GM18868 (cell line): ENCODE results near the gene NUMB.

Experiments
- ATAC-seq: cut with Tn5 transposase; IDR thresholded peaks from one replicate; pipeline ENCODE4 v1.9.1; 2021; ENCODE audit warnings: mild to moderate bottlenecking, moderate library complexity; ENCODE audit not compliant: unreplicated experiment

The NUMB gene

DNA sequence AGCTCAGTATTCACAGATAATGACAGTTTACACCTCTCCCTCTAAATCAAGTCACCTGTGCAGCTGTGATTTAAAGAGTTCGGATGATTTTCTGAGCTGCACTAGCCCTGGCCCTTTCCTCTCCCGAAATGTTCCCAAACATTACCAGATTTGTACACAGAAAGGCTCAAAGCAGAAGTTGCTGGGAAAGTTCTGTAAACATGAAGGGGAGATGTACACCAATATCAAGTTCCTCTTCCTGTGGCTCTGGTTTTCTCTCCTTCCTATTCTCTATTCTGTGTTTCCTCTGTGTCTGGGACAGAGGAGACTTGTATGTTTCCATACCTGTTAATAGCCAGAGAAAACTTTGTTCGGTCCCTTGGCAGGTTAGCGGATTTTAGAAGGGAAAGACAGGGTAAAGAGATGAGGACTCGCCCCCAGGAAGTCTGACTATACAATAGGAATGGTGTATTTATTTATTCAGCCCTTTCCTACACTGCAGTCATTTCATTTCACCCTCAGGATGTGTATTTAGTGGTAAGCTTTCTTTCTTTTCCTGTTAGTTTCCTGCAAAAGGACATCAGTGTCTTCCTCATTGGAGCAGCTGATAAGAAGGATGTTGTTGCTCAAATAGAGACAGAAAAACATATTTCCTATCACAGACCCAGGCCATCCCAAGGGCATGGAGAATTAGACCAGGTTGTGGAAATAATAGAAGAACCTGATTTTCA, 7.6 kb upstream of the NUMB start:
- ATAC-seq: no peak

DNA sequence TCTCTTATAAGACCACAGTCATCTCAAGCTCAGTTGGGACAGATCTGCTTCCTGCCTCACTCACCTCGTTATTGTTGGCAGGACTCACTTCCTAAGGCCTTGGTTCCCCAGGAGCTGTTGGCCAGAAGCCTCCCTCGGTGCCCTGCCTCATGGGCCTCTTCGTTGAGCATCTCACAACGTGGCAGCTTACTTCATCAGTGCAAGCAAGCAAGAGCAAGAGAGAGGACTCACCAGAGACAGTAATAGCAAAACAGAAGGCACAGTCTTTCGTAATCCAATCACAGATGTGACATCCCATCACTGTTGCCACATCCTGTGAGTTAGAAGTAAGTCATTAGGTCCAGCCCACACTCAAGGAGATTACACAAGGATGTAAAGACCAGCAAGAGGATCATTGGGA, 5.1 kb upstream of the NUMB start:
- no peak for ATAC-seq

DNA sequence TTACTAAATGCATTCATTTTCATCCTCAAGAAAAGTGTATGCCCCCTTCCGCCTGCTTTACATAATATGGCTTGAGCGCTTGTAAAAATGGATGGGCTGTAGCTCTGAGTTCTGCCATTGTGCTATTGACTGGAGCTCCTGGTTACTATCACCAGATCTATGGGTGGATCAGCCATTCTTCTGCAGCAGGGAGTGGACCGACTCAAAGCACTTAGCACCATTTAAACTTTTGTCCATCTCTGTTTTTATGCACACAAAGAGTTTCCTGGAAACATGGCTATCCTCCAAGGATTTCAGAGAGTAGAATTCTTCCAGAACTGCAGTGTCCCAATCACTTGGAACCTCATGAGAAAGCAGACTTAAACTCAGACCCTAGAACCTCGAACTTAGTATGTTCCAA, 4.5 kb upstream of the NUMB start:
- ATAC-seq: no peak

DNA sequence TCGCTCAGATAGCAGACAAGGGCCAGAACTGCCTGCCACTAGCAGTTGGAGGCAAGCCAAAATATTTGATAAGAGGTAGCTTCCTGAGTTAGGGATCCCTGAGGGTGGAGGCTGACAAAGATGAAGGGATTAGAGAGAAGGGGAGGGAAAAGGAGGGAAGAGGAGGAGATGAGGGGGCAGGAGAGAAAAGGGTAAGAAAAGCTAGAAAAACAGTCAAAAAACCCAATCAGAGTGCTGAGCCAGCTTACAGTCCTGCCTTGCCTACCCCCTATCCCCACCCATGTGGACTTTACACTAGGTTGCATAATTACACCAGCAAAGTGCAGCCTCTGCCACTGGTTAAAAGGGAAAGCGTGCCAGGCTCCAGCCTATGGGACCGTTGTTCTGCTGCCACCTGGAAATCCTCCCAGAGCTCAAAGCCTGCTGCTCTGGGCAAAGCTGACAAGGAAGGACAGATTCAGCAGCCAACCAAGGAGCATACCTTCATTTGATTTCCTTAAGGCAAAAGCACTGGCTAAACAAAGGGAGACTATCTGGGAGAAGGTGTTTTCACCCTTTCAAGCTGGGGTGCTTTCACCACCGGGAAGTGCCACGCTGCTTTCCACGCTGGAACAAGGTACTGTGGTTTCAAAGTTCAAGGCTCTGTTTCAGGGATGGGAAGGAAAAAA, 3.8 kb upstream of the NUMB start:
- ATAC-seq: no peak

DNA sequence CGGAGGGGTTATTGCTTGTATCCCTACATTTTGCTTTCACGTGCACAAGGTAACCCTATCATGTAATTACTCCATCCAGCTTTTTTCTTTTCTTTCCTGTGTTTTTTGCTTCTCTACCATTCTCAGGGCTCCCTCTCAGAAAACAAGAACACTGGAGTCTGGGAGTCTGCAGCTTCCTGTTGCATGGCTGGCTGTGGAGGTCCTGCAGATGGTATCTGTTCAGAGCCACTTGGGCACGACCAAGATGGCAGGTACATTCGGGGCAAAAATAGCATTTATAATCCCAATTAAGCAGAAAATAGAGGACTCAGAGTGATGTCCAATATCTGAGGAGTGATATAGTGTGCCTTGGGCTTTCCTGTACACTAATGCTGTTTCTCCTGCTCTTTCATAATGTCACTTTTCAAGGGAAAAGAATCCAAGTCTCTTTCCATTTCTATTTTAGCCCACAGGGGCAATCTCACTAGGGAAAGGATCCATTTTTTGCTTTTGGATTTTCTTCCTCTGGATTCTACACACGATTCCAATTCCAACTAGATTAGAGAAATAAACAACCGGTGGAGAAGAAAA, 3.2 kb upstream of the NUMB start:
- ATAC-seq: no peak

DNA sequence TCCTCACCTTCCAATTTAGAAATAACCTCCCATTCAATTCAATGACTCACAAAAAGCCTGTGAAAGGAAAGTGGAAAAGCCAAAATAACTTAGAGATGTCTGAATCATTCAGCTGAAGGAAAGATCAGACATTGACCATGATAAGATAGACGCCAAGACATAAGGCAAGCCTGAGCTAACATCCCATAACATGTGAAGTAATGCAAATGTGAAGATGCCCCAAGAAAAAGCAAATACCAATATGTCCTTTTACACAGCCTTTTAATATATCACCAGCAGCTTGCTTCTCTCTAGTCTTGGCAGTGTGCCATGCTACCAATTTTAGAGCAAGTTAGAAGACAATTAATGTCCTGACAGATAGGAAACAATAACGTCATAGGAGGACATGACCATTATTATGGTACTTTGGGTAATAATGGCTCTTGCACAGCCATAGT, 2.4 kb upstream of the NUMB start:
- no peak for ATAC-seq

DNA sequence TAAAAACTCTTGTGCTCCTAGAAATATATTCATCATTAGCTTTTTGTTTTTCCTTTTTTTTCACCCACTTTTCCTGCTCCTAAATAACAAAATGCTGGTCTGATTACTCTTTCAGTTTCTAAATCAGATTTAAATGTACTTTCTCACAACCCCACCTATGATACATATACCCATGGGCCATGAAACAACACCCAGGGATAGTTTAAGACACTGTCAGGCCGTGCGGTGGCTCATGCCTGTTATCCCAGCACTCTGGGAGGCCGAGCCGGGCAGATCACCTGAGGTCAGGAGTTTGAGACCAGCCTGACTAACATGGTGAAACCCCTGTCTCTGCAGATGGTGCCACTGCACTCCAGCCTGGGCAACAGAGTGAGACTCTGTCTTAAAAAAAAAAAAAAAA, 1.6 kb upstream of the NUMB start:
- ATAC-seq: no peak

DNA sequence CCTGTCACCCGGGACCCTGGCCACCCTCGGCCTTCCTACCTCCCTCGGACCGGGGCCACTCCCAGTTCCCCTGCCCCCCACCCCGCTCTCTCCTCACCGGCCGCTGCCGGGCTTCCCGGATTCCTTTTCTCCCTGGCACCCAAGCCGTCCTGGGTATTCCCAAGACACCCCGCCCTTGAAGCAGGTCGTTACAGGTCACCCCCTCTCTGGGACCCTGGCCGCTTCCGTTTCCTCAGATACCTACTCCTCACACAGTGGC, 493 bp downstream of the NUMB start:
- no peak for ATAC-seq

DNA sequence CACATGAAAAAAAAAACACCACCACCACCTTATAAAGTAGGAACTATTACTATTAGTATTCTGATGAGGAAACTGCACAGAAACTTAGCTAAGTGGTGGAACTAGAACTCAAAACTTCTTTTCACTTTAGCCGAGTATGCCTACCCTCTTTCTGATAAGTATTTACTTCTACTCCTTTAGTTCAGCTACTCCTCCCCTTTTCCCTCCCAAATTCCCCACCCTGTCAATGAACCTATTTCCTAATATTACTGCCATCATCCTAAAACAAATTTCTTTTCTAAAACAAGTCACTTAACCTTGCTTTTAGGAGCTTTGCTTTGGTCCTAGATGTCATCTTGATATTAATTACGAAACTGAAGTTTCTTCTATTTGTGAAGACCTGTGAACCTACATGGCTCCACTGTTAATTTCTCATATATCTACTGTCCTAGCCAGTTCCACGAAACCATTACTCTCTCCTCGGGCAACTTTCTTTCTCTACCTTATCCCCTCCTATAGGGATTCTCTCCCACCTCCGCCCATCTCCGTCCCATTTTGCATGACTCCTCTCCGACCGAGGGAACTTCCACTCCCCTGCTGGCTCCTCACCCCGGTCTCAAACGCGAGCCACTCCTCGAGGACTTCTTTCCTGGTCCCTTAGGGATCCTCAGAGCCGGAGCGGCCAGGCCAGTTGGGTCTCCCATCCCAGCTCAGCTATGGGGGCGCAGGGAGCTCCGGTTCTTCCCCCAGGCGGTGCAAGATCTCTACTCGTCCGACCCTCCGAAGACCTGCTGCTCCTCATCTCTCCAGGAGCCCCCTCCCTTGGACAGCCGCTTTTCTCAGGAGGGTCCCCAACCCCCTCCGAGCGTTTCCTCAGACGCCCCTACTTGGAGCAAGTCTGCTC, 1.1 kb downstream of the NUMB start:
- no peak for ATAC-seq

DNA sequence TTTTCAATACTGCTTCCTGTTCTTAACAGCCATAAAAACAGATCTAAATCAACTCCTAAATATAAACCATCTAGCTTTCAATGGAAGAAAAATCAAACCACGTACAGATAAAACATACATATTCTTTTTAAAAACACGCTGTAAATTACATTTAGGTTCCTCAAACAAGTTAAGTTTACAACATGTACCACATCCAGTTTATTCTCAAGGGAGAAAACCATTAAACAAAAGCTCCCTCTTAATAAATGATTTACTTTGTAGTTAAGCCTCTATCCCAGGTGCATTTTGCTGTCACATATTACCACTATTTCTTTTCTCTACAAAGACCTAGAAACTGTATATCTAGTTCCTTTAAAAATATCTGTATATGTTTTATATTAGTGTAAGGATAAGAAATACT, 3.1 kb downstream of the NUMB start:
- no peak for ATAC-seq

DNA sequence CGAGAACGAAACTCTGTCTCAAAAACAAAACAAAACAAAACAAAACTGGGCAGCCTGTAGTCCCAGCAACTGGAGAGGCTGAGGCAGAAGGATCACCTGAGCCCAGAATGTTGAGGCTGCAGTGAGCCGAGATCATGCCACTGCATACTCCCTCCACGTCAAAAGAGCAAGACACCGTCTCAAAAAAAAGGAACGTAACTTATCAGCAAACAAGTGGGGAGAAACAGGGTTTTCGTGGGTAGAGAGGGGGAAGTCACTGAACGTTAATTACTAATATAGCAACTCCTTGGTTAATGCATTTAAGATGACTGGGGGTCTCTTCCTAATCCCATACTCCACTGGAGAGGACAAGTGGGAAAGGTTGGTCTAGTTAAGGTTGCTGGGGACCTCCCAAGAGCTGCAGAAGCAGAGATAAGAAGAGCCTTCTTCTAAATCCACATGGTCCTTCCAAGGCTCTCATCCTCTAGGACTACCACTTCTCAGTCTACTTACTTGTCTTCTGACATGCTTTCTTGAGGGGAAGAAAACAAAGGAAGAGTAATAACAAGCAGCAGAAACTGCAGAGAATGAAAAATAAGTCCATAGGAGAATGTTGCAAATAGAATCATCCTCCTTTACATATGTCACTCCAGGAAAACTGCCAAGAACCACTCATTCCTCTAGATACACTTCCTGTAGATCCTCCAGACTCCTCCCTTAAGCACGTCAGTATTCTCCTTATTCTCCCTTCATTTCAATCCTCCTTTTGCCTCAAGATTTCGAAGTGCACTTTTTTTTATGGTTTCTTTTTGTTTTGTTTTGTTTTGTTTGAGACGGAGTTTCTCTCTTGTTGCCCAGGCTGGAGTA, 5.8 kb downstream of the NUMB start:
- ATAC-seq: no peak

DNA sequence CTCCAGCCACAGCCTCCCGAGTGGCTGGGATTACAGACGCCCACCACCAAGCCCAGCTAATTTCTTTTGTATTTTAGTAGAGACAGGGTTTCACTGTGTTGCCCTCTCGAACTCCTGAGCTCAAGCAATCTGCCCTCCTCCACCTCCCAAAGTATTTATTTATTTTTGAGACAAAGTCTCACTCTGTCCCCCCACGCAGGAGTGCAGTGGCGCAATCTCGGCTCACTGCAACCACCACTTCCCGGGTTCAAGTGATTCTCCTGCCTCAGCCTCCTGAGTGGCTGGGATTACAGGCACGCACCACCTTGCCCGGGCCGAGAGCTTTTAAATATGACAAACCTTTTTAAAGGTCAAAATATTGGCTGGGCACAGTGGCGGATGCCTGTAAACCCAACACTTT, 14.6 kb downstream of the NUMB start:
- no peak for ATAC-seq

DNA sequence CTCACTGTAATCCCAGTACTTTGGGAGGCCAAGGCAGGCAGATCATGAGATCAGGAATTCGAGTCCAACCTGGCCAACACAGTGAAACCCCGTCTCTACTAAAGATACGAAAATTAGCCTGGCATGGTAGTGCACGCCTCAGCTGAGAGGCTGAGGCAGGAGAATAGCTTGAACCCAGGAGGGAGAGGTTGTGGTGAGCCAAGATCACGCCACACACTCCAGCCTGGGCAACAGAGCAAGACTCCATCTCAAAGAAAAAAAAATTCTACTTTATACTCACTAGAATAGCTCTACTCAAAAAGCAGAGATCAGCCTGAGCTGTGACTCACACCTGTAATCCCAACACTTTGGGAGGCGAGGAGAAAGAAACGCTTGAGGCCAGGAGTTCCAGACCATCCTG, 17.1 kb downstream of the NUMB start:
- ATAC-seq: no peak

DNA sequence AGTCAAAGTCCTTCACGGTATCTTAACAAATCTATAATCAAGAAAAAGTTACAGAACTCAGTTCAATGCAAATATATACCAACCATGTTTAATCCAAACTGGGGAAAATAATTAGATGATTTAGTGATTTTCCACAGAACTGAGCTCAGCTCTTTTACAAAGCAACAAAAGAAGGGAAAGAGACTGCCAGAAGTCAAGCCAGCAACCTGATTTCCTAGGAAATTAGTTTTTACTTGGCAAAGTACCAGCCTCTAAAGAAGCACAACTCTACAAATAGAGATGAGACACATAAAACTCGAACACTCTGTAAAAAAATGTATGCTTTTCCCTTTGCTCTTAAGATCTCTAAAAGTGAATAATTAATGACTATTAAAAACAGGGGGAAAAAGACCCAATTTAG, 19.4 kb downstream of the NUMB start:
- ATAC-seq: no peak

DNA sequence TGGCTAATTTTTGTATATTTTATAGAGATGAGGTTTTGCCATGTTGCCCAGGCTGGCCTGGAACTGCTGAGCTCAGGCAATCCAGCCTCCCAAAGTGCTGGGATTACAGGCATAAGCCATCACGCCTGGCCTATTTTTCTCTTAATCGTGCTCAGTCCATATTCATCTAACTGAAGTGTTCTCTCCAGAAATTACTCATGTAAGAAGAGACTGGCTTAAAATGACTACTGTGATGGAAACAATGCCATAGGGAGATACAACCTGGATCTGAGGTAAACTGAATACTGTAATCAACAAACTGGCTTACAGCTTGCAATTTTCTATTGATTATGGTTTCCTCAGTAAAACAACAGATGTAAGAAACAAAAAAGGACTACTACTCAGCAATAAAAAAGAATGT, 21.1 kb downstream of the NUMB start:
- no peak for ATAC-seq

DNA sequence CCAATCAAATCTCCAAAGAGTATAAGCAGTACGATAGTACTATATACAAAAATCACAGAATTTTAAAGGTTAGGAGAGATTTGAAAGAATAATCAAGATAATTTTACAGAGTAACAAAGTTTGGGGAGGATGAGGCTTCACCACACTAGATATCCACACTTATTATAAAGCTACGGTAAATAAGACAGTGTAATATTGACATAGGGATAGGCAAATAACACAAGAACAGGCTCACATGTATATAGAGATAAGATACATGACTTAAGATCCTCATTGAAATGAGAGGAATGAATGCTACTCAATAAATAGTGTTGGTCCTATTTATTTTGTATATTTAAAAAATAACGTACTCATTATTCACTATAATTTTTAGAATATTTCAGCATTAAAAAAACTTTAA, 26.2 kb downstream of the NUMB start:
- no peak for ATAC-seq

DNA sequence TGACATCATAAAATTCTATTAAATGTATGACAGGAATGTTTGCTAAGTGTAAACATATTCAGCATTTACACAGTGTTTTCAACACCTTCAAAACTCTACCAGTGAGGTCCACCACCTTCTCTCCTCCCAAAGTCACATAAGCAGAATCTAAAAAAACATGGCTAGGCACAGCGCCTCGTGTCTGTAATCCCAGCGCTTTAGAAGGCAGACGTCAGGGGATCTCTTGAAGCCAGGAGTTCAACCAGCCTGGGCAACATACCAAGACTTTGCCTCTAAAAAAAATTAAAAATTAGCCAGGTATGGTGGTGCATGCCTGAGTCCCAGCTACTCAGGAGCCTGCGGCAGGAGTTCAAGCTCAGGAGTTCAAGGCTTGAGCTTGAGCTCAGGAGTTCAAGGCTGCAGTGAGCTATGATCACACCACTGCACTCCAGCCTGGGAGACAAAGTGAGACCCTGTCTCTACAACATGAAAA, 30.0 kb downstream of the NUMB start:
- ATAC-seq: no peak

DNA sequence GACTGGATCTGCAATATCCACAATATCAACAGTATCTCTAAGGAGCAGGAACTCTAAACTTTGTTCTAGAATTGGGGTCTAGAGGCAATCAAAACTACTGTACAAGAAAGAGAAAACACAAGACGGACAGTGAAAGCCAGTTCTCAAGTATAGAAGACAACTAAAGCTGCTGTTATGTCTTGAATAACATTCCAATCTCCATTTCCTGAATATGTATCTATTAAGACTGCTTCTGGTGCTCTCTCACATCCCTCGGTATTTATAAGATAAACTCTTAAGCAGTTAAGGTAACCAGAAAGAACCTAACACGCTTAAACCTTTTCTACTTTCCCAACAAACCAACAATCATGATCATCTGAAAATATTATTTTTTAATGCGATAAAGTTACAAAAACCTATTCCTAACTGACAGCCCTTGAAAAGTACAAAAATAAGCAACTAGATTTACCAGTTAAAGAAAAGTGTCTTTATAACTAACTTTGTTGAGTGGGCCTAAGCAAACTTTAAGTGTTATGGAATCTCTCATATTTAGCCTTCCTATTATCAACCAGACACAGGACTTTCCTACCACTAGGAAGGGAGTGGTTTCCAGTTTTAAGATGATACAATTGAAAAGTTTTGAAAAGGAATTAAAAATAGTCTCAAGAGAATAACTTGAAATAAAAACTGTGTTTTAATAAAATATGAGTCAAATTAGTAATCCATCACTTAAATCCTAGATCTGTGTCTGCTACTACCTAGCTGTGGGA, 30.7 kb downstream of the NUMB start:
- no peak for ATAC-seq

DNA sequence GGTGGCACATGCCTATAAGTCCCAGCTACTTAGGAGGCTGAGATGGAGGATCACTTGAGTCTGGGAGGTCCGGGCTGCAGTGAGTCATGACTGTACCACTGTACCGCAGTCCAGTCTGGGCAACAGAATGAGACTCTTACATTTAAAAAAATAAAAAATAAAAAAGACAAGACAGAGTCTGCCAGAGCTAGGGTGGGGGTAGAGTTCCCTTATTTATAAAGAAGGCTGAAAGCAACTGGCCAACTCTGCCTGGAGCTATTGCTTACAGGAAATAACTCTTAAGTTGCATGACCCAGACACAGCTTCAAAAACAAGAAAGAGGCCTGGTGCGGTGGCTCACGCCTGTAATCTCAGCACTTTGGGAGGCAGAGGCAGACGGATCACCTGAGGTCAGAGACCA, 31.5 kb downstream of the NUMB start:
- no peak for ATAC-seq

DNA sequence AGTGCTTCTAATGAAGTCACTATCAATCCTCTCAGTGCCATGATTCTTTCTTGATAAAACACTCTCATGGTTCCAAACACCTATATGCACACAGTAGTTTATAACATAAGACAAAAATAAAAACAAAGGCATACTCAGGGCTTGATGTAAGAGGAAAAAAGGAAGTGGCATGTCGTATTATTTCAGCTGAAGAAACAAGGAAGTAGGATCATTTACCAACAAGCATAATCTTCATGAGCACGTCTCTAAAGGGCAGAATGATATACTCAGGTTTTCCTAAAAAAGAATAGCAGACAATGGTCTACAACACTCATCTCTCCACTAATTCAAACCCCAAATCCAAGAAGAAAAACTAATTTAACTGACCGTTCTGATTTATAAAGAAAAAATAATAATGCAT, 33.9 kb downstream of the NUMB start:
- ATAC-seq: no peak
